Right lobe of liver (tissue), 6 donors: Measurements from ENCODE around the gene RBM23. TPM values are rescaled to one million over a fixed set of nuclear protein-coding genes. Genes with fewer than 3 reads are reported as not detected.

Experiments
- ATAC-seq, 4 donors: fragments of 200-7000 bp; cut with Tn5 transposase; one replicate each; pipeline ENCODE4 v1.9.1; 2020; ENCODE audit warnings: mild to moderate bottlenecking in 4 of 4, moderate library complexity in 4 of 4
- DNase-seq, 3 donors: peaks; one replicate each; pipeline ENCODE4 v3.0.0-alpha.2; 2020
- H3K27ac ChIP-seq, 3 donors: fragments of 200-600 bp; one replicate each; pipeline ENCODE4 v1.8.0; 2022
- H3K27me3 ChIP-seq, 2 donors: fragments of 200-600 bp; one replicate each; pipeline ENCODE4 v1.8.0; 2022
- H3K36me3 ChIP-seq, 4 donors: fragments of 200-600 bp; sonication (generic) in 1 of 4; one replicate each; pipeline versions ENCODE4 v1.5.1 to v1.8.0; 2017 to 2022; ENCODE audit warnings: control low read depth in 1 of 4
- H3K4me1 ChIP-seq, 4 donors: fragments of 200-600 bp; sonication (generic) in 1 of 4; one replicate each; pipeline versions ENCODE4 v1.5.1 to v1.8.0; 2017 to 2022; ENCODE audit warnings: control low read depth in 1 of 4
- H3K4me3 ChIP-seq, 3 donors: fragments of 200-600 bp; one replicate each; pipeline ENCODE4 v1.8.0; 2022
- H3K9me3 ChIP-seq, 4 donors: fragments of 200-600 bp; sonication (generic) in 1 of 4; one replicate each; pipeline versions ENCODE4 v1.5.1 to v1.8.0; 2017 to 2022; ENCODE audit warnings: control low read depth in 1 of 4
- POLR2A ChIP-seq: fragments of 450-650 bp; IDR thresholded peaks from one replicate; pipeline ENCODE4 v1.6.1; 2017; ENCODE audit warnings: antibody characterized with exemption, mild to moderate bottlenecking
- WGBS: methylation state at CpG from one replicate; pipeline ENCODE4 v1.1.6; 2018; ENCODE audit warnings: low coverage, low lambda C conversion rate; ENCODE audit not compliant: insufficient coverage; ENCODE audit errors: missing lambda C conversion rate; 5-methylcytosine and 5-hydroxymethylcytosine counted together
- intact Hi-C, 2 donors: fragments of 100-400 bp; cut with DNase I; formaldehyde crosslinking; loops; one replicate each; pipeline versions ENCODE4 v1.11.2 to v1.14.1; 2022
- total RNA-seq, 6 experiments: library from RNA; depleted of rRNA in 2 of 6; stranded (reverse); fragments of >200 nt in 2 of 6; fragmentation: NEBNext Ultra II Directional in 3 of 6; extraction: Animal tissue kit (Norgen Biotek cat#: 25700) in 3 of 6; gene quantifications; one replicate each; pipeline versions ENCODE4 v1.1.0 to v1.2.4, GENCODE V29; 2016 to 2023
- TF ChIP-seq, protein P1 (sequence below), 4 donors: fragments of 200-600 bp in 3 of 4; fragments of 450-650 bp in 1 of 4; IDR thresholded peaks; one replicate each; pipeline versions ENCODE4 v1.5.1 to v1.8.0; 2016 to 2022; ENCODE audit warnings: antibody characterized with exemption in 4 of 4, mild to moderate bottlenecking in 2 of 4
- donor health status: DM: no; HTN: yes; CAD: no.
- donor health status: DM: no; HTN: no; CAD: no.
- donor health status: DM: no; HTN: no; CAD: no.
- donor health status: DM: no; HTN: yes; CAD: no.
- donor health status: DM: no; HTN: yes; CAD: no.

RBM23 gene
- total RNA-seq, 6 experiments from 2014 or later, result 22.2 to 38.0 (median 34.0) TPM

DNA sequence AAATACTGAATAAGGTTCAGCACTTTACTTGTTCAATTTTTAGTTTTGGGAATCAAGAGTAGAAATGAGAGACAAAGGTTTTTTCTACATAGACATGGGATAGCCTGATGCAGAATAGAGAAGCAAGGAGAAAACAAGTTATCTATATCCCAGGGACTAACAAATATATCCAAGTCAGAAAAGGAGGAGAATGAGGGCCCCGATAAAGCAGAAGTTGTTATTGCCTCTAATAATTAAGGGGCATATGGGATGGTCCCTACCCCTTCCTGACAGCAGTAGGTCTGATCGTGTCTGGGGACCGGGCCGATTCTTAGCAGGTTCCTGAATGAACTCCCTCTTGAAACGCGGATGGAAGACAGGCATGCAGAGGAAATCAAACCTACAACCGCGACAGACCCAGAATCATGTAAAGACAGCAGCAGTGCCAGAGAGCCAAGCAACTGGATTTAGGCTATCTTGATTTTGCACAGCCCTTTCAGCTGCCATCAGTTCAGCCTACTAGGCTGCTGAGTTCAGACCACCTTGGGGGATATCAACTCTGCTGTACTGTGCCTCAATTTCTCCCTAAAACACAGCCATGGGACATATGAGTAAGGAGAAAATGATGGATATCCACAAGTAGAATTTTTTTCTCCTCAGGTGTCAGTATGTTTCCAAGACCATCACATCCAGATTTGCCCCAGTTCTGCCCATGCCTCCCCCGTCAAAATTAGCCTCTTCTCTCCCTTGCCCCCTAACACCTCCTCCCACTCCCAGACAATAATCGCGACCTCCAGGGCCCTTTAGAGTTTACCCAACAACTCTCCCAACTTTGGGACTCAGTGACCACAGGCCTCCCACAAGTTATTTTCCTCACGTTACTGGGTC lies 9.5 kb upstream of the RBM23 start:
- H3K27ac ChIP-seq, result peak overlapping the region; percentile 30 to 66 (median 66)
- peak overlapping the region; percentile 66 to 87 (median 75) for H3K4me3 ChIP-seq
- H3K27me3 ChIP-seq, result no peaks in the 10 kb centered on the region
- H3K9me3 ChIP-seq, result no peaks in the 10 kb centered on the region
- 9% methylated on average over 5 of the region's 12 CpGs for WGBS
- no peak for TF ChIP-seq POLR2A
- no peak for ATAC-seq
- intact Hi-C loops, result no loop called here
- no peak for DNase-seq
- peaks cover 0 to 30% (median 10%) of the 10 kb centered on the region in 4 donors for H3K36me3 ChIP-seq
- peaks cover 0 to 16% (median 0%) of the 10 kb centered on the region in 4 donors for H3K4me1 ChIP-seq

DNA sequence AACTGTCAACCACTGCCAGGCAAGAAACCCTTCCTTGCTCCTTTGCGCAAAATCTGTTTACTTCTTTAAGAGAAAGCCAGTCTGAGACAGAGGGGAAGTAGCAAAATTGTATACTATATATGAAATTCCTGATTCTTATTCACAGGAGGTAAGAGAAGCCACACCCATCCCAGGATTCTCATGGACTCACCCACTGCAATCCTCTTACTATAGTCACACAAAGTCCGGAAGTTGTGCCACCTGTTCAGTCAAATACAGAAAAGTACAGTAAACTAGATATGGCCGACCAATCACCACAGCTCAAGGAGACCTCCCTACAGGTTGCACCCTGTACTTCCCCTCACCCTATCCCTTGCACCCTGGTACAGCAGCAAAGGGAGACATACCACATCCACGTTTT lies 7.4 kb upstream of the RBM23 start:
- no peaks in the 10 kb centered on the region for H3K27me3 ChIP-seq
- no peak overlapping the region for H3K4me3 ChIP-seq
- ATAC-seq (no peak), DNase-seq (no peak)
- H3K27ac ChIP-seq, result no peak overlapping the region
- intact Hi-C loops, result no loop called here
- 83% methylated on average over 3 of the region's 4 CpGs for WGBS
- peaks cover 0 to 16% (median 0%) of the 10 kb centered on the region in 4 donors for H3K4me1 ChIP-seq
- TF ChIP-seq, protein P1, sequence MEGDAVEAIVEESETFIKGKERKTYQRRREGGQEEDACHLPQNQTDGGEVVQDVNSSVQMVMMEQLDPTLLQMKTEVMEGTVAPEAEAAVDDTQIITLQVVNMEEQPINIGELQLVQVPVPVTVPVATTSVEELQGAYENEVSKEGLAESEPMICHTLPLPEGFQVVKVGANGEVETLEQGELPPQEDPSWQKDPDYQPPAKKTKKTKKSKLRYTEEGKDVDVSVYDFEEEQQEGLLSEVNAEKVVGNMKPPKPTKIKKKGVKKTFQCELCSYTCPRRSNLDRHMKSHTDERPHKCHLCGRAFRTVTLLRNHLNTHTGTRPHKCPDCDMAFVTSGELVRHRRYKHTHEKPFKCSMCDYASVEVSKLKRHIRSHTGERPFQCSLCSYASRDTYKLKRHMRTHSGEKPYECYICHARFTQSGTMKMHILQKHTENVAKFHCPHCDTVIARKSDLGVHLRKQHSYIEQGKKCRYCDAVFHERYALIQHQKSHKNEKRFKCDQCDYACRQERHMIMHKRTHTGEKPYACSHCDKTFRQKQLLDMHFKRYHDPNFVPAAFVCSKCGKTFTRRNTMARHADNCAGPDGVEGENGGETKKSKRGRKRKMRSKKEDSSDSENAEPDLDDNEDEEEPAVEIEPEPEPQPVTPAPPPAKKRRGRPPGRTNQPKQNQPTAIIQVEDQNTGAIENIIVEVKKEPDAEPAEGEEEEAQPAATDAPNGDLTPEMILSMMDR (IDR thresholded peaks at IDR 0.05), result no peak
- H3K36me3 ChIP-seq, result peaks cover 0 to 51% (median 15%) of the 10 kb centered on the region in 4 donors
- no peaks in the 10 kb centered on the region for H3K9me3 ChIP-seq

DNA sequence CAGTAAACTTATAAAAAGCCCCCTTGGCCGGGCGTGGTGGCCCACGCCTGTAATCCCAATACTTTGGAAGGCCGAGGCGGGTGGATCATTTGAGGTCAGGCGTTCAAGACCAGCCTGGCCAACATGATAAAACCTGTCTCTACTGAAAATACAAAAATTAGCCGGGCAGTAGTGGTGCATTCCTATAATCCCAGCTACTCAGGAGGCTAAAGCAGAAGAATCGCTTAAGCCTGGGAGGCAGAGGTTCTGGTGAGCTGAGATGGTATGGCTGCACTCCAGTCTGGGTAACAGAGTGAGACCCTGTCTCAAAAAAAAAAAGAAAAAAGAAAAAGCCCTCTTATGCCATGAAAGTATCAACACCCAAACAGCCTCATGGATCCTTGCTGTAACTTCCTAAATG lies 6.6 kb upstream of the RBM23 start:
- no peak overlapping the region for H3K4me3 ChIP-seq
- peaks cover 0 to 58% (median 21%) of the 10 kb centered on the region in 4 donors for H3K36me3 ChIP-seq
- 96% methylated on average over 8 of the region's 8 CpGs for WGBS
- no peak overlapping the region for H3K27ac ChIP-seq
- H3K4me1 ChIP-seq, result peaks cover 0 to 16% (median 0%) of the 10 kb centered on the region in 4 donors
- DNase-seq (no peak), ATAC-seq (no peak)
- intact Hi-C loops, result no loop called here
- no peaks in the 10 kb centered on the region for H3K9me3 ChIP-seq
- TF ChIP-seq, protein P1 (IDR thresholded peaks at IDR 0.05), result no peak
- no peak for TF ChIP-seq POLR2A
- H3K27me3 ChIP-seq, result no peaks in the 10 kb centered on the region

DNA sequence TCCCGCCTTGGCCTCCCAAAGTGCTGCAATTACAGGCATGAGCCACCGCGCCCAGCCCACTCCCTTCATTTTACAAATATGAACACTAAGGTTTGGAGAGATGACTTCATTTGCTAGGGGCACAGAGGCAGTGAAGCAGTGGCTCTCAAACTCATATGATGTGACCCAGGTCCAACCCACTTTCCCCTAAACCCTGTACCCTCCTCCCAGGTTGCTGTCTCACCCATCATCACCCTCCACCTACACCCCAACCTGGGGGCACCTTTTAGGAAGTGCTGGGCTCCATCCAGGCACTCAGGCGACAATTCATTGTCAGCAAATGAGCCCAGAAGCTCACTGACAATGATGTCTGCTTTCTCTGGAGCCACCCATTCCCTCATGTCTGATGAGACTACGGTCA lies 4.8 kb upstream of the RBM23 start:
- Histone ChIP-seq H3K4me1 (peaks cover 0 to 17% (median 0%) of the 10 kb centered on the region in 4 donors), H3K27me3 (no peaks in the 10 kb centered on the region), H3K9me3 (no peaks in the 10 kb centered on the region), H3K36me3 (peaks cover 0 to 62% (median 21%) of the 10 kb centered on the region in 4 donors), H3K27ac (no peak overlapping the region), H3K4me3 (no peak overlapping the region)
- TF ChIP-seq POLR2A, result no peak
- ATAC-seq (no peak), DNase-seq (no peak)
- 95% methylated on average over 5 of the region's 5 CpGs for WGBS
- intact Hi-C loops, result no loop called here

DNA sequence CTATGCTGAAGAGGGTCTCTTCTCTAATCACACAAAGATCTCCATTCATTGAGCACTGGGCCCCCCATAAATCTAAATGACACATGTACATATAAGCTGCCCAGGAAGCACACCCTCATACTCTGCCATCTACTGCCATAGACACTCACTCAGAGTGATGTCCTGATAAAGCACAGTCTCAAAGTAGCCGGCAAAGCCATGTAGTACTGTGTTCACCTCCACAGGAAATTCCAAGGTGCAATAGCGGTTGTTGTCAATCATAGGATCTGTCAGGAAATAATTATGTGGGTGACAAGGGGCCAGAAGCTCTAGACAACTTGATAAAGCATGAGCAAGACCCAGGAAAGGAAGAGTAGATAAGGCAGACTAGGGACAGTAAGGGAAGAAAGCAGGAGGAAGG lies 3.3 kb upstream of the RBM23 start:
- Histone ChIP-seq H3K36me3 (peaks cover 0 to 62% (median 21%) of the 10 kb centered on the region in 4 donors), H3K4me1 (peaks cover 0 to 6% (median 2%) of the 10 kb centered on the region in 4 donors)
- WGBS, result 66% methylated on average over 2 of the region's 2 CpGs

More for the DNA sequence above, 3.3 kb upstream of the RBM23 start:
- TF ChIP-seq, protein P1 (IDR thresholded peaks at IDR 0.05), result no peak
- no peak for TF ChIP-seq POLR2A
- Histone ChIP-seq H3K4me3 (no peak overlapping the region), H3K27me3 (no peaks in the 10 kb centered on the region), H3K9me3 (no peaks in the 10 kb centered on the region), H3K27ac (no peak overlapping the region)
- no peak for DNase-seq
- intact Hi-C loops, result no loop called here
- no peak for ATAC-seq
